Measurements from ENCODE around the gene DGKG.

DGKG gene

GRCh38 chr3:186400026-186400425 lies 38.0 kb upstream of the DGKG start:
- no peak overlapping the region for H3K4me3 ChIP-seq (ENCODE audit: low read depth, low read length)
- DNase-seq = no peak
- TF ChIP-seq CTCF (IDR thresholded peaks at IDR 0.05; ENCODE audit: low read depth, low read length) = no peak

GRCh38 chr3:186394566-186395217 lies 32.7 kb upstream of the DGKG start:
- no peaks in the 10 kb centered on the region; the same call in 1 of the 2 replicates for H3K4me1 ChIP-seq
- TF ChIP-seq CTCF (IDR thresholded peaks at IDR 0.05; ENCODE audit: low read depth, low read length) = no peak
- DNase-seq = no peak
- no peaks in the 10 kb centered on the region for H3K27me3 ChIP-seq
- no peaks in the 10 kb centered on the region for H3K9me3 ChIP-seq
- no peak overlapping the region for H3K4me3 ChIP-seq (ENCODE audit: low read depth, low read length)
- no peaks in the 10 kb centered on the region for H3K36me3 ChIP-seq

More at GRCh38 chr3:186400026-186400425, 38.0 kb upstream of the DGKG start:
- Histone ChIP-seq H3K9me3 (no peaks in the 10 kb centered on the region), H3K27me3 (no peaks in the 10 kb centered on the region), H3K36me3 (no peaks in the 10 kb centered on the region), H3K4me1 (peaks cover 9% of the 10 kb centered on the region)

GRCh38 chr3:186386883-186387560 lies 25.0 kb upstream of the DGKG start:
- H3K36me3 ChIP-seq = no peaks in the 10 kb centered on the region
- H3K27me3 ChIP-seq = no peaks in the 10 kb centered on the region
- H3K4me1 ChIP-seq = no peaks in the 10 kb centered on the region
- no peak overlapping the region for H3K4me3 ChIP-seq (ENCODE audit: low read depth, low read length)
- DNase-seq = no peak
- no peak for TF ChIP-seq CTCF (IDR thresholded peaks at IDR 0.05; ENCODE audit: low read depth, low read length)
- no peaks in the 10 kb centered on the region for H3K9me3 ChIP-seq

GRCh38 chr3:186385856-186386602 lies 24.0 kb upstream of the DGKG start:
- no peak for DNase-seq

More at GRCh38 chr3:186385856-186386602, 24.0 kb upstream of the DGKG start:
- no peaks in the 10 kb centered on the region for H3K9me3 ChIP-seq
- H3K27me3 ChIP-seq = no peaks in the 10 kb centered on the region
- TF ChIP-seq CTCF (IDR thresholded peaks at IDR 0.05; ENCODE audit: low read depth, low read length) = no peak
- no peak overlapping the region for H3K4me3 ChIP-seq (ENCODE audit: low read depth, low read length)
- no peaks in the 10 kb centered on the region for H3K36me3 ChIP-seq
- peaks cover 5% of the 10 kb centered on the region; the same call in 1 of the 2 replicates for H3K4me1 ChIP-seq

Data from BE2C (cell line).